ENCODE results near the gene HOXD4.
A peak's percentile ranks its signal among the peaks of the same experiment; 100 is the strongest.

HOXD4 gene

DNA sequence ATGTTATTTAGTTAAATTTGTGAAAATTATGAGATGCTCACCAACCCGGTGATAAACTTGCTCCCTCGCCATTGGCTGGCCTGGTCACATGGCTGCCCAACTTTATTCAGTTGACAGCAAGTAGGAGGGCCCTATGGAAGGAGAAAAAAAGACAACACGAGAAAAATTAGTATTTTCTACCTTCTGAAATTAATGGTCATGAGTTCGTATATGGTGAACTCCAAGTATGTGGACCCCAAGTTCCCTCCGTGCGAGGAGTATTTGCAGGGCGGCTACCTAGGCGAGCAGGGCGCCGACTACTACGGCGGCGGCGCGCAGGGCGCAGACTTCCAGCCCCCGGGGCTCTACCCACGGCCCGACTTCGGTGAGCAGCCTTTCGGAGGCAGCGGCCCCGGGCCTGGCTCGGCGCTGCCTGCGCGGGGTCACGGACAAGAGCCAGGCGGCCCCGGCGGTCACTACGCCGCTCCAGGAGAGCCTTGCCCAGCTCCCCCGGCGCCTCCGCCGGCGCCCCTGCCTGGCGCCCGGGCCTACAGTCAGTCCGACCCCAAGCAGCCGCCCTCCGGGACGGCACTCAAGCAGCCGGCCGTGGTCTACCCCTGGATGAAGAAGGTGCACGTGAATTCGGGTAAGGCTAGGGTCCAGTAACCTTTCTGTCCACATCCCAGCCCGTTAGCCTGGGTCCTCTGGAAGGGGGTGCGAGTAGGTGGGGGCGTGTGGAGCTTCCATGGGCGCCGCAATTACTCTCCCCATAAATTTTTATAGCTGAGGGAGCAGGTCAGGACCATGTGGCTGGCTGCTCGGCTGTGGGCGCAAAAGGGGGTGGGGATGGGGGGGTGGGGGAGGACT lies at the start of gene HOXD4:
Gene HOXD4, plus strand, starts transcription at position 109 of the 846 bp plus-strand sequence. Its CDS starts 84 bp downstream, at position 193.
- no peak for DNase-seq

DNA sequence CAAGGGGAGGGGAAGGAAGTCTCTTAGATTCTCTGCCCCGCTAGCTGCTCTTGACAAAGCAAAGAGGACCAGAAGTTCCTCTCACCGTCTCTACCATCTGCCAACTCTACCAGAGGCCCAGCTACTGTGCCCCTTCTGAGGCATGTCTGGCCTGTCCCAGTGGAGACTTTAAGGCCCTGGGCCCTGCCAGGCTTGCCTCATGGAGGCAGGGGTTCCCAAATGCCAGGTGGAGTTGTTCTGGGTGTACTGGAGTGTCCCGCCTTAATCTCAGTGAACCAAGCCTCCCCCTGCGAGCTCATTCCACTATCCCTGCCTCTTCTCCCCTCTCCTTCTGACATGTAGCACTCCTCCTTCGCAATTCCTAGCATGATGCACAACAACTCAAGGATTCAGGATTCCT lies 49.5 kb upstream of the HOXD4 start:
- no peak for DNase-seq

DNA sequence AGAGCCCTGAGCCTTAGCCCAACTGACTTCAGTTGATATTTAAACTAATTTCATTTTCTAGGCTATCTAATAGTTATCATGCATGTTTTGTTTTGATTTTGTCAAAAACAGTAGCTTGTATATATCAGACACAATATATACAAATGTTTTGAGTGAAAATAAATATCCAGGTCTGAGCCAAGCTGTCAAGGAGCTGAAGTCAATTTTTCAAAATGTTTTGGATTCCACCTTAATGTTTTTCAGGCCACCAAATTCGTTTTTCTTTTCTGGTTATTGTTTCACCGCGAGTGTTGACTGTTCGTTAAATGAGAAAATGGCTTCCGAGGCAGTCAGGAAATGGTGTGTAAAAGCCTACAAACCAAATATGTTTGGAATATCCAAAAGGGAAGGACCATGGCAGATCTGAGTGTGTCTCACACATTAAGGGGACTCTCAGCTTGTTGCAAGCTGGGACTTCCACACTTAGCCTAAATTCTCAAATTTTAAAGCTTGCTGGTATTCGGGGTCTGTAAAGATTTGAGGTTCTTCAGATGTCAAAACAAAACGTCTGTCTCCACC lies 49.0 kb upstream of the HOXD4 start:
- DNase-seq, result no peak

DNA sequence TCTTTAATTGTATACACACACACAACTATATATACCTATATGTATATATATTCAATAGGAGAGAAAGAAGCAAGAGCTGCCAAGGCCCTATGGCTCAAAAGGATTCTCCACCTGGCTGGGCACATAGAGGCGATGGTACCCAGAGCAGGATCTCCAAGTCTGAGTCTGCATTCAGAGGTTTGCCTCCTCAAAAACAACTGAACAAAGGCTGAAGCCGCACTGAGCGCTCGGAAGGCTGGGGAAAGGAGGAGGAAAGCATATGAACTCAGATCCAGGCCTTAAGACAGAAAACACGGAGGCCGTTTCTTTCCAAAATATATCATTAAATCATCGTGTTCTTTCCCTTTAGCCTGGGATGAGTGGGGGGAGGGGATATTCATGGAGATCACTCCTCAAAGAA lies 48.2 kb upstream of the HOXD4 start:
- no peak for DNase-seq

DNA sequence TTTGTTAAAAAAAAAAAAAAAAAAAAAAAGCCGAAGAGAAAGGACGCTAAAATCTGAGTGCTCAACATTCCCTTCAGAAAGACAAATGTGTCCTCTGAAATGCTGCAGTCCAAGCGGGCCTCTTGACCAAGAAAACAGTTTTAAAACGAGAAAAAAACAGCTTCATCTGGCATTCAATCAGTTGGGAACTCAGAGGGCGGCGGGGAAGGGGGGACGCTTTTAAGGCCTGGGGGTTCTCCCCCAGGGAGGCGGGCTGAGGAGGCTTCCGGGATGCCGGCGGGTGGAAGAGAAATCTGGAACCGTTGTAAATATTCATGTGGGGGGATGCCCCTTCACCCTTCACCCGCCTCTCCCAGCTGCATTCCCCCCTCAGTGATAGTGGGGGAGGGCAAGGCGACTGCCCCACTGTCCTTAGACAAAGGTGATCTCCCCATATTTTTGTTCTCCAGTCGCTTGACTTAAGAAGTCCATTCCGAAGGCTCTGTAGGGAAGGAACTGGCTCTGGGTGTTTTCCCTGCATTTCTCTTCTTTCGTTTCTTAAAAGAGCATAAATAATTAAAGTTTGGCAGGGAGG lies 47.5 kb upstream of the HOXD4 start:
- DNase-seq, result no peak

DNA sequence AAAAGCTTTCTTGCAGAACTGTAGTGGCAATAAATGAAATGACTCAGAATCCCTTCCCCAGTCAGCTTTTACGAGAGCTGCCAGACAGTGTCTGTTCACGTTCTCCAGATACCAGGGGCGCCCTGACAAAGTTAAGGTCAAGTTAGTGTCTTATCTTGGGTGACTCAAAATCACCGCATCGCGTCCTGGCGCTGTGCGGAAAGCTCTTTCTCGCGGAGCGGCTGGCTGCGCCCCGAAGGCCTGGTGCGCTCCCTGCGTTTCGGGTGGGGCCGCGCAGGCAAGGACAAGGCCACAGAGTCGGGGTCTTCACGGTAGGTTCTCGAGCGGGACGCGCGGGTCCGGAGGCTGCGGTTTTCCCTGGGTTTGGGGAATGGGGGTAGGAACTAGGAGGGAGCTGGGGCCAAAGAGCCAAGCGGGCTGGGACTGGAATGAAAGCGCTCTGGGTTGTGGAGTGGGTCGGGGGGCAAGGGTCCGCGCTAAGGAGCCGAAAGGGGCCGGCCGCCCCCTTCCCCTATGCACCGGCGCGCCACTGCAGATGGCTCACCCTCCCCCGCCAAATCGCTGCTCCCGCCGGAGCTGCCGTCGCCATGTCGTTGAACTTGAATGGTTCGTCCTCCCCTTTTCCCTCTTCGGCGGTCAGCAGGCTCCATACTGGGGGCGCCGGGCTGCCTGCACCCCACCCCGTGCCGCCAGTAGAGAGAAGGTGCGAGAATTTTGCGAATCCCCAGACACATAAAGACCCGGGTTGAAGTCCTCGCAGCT lies 46.9 kb upstream of the HOXD4 start:
- DNase-seq, result no peak

DNA sequence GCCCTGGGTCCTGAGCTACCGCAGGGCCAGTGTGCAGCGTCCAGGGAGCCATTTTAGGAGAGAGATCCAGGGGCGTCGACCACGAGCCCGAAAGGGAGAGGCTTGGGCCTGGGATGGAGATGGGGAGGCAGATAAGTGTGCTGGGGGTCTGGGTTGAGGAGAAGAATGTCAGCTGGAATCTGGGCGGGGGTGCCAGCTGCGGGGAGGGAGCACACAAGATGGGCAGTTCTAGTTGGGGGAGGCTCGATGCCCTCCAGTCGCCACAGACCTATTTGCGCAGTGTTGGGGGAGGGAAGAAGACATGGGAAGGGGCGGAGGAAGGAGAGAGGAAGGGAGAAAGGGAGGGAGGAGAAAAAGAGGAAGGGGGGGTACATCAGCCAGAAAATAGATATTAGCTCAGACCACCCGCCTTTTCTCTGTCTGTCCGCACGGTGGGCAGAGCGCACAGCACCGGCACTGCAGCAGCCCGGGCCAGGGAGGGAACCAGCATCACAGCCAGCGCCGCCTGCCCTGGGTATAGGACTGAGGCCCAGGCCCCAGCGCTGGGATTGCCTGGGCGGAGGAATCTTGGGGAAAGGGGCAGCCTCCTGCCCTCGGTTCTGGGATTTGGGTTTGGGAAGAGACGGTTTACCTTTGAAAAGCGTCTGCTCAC lies 46.1 kb upstream of the HOXD4 start:
- DNase-seq, result no peak

DNA sequence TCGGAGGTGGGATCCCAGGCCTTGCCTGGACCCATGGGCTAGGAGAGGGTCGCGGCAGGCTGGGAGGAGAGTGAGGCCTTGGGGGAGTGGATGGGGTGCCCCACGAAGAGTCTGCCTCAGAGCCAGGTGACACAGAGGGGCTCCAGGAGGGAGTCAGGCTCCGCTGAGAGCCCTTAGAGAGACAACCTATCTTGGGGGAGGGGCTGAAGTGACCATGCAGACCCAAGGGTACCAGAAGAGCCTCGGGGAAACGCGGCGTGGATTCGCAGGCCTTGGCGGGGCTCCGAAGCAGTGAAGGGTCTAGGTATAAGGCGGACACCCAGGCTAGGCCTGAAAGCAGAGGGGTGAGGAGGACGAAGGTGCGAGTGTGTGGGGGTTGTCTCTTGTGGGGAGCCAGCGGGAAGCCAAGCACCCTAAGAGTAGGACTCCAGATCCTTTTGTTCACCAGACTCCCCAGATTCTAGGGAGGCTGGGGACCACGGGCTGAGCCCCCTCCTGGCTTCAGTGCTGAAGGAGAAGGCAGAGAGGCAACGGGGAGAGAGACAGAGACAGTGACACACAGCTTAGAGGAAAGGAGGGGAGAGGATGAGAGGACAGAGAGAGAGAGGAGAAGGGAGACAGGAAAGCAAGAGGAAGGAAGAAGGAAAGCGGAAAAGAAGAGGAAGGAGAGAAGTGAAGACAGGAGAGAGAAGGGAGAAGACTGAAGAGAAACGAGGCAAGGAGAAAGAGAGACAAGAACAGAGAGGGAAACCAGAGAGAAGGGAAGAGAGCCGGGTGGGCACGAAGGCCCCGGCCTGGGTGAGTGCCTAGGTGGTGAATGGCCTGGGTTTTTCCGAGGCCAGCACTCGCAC lies 45.4 kb upstream of the HOXD4 start:
- no peak for DNase-seq

DNA sequence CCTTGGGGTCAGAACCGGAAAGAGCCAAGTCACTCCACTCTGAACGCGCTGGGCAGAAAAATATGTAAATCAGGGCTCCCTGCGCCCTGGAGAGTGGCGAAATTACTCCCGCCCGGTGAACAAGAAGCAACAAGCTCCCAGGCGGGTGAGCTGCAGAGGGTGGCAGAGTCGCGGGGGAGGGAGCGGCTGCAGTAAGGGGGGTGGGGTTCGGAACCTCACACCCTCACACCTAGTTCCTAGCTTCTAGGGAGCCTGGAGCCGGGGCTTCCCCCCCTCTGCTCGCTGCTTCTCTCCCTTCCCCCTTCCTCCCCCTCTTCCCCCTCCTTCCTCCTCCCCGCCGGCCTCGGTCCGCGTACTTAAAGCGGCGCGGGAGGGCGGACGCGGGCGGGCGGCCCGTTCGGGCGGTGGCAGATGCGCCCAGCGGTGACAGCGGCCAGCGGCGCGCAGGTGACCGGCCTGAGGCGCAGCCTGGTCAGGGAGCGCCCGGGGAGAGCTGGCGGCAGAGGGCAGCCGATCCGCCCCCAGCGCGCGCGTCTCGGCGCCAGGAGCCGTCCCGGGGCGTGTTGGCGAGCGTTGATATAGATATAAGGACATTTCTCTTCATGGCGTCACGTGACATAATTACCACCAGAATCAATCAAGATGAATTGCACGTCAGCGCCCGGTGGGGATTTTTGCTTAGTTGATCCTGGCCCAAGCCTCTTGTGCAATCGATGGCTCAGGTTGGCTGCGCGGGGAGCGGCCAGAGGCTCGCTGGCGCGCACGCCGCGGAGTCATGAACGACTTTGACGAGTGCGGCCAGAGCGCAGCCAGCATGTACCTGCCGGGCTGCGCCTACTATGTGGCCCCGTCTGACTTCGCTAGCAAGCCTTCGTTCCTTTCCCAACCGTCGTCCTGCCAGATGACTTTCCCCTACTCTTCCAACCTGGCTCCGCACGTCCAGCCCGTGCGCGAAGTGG lies 44.5 kb upstream of the HOXD4 start, which contains the start of gene HOXD11:
Gene HOXD11, plus strand, starts transcription at position 700 of the 959 bp plus-strand sequence. Its CDS starts 76 bp downstream, at position 776.
- DNase-seq, result peak; percentile 70

DNA sequence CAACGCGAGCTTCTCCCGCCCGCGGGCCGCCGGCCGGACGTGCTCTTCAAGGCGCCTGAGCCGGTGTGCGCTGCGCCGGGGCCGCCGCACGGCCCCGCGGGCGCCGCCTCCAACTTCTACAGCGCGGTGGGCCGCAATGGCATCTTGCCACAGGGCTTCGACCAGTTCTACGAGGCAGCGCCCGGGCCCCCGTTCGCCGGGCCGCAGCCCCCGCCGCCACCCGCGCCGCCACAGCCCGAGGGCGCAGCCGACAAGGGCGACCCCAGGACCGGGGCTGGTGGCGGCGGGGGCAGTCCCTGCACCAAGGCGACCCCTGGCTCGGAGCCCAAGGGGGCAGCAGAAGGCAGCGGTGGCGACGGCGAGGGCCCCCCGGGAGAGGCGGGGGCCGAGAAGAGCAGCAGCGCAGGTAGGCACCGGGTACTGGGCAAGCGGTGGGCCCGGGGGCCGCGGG lies 43.6 kb upstream of the HOXD4 start:
- no peak for DNase-seq

DNA sequence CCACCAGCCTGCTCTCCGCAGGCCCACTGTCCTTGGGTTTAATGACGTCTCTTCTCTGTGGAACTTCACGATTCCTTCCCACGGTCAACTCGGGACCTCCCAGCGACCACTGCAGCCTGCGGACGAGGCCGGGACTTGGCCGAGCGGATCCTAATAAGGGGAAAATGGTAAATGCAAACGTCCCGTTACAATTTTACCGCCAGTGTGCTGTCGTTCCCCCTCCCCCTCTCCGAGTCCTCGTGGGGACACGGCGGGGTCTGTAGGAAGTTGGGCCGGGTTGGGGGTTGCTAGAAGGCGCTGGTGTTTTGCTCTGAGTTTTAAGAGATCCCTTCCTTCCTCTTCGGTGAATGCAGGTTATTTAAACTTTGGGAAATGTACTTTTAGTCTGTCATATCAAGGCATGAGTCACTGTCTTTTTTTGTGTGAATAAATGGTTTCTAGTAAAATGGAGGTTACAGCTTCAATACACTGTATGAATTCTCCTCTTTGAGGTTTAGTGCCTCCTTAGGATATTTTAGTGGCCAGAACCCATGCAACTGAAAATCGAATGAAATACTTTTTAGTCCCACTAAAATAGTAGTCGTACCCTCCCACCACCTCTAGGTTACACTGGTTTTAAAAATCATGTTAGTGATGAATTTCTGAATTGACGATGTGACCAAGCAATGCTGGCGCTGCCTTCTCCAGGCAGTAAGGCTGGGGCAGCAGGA lies 42.0 kb upstream of the HOXD4 start:
- DNase-seq, result no peak

DNA sequence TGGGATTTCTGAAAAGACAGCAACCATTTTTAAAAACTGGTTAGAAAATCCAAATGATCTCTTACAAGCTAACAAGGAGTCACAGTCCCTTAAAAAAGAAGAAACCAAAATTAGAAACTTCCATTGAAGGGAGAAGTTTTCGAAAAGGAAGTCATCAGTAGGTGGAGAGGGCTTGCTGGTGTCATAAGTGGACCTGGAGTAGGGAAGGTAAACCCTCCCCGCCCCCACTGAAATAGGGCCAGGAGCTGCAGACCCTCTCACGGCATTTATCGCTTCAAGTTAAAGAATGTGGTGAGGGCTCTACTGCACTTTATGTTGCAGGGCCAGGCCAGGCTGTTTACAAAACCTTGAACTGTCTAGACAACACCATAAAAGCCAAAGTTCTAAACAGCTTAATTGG lies 41.4 kb upstream of the HOXD4 start:
- DNase-seq, result no peak

DNA sequence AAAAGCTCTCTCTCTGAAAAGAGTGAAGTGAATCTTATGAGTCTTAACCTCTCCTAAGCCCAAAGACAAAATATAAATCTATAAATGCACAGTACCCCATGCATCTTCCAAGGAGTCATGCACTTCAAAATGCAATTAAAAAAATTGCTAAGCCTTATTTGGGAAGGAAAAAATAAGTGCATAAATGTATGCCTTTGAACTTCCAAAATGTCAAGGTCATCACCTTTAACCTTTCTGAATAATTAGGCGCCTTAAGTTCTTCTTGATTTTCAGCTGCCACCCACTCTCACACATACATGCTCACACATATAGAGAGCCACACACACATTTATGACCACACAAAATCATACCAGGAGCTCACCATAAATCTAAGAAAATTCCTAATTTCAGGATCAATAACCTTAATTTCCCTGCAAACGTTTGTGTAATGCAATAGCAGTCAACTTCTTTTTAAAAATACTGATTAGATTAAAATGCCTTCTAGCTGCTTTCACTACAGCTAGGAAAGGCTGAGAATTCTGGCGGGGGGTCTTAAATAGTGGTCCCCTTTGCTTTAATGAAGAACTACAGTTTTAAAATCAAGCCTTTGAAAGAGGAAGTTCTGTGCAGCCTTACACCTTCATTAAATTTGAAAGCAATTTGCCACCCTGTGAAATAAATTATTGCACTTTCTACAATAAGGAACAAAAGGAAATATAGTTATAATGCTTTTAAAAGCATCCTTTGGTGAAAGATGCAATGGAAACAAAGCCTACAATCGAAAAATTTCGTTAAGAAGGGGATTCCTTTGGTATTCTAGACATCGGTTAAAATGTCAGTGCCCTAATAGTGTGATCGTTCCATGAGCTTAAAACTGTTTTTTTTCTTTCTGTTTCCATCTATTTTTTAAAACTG lies 40.7 kb upstream of the HOXD4 start:
- DNase-seq, result no peak

DNA sequence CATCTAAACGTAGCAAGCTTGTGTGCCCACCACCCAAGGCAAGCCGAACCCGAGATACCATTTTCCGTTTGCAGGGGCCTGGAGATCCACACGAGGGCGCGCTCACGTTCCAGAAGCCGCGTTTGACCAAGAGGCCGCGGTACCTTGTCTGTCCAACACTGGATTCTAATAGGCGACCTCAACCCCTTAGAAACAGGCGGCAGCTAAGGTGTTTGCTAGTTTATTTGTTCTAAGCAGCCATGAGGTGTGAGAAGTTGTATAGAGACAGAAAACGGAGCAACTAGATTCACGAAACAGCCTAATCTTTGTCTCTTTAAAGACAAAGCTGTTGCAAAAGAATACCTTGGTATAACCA lies 40.1 kb upstream of the HOXD4 start:
- DNase-seq, result peak; percentile 60

DNA sequence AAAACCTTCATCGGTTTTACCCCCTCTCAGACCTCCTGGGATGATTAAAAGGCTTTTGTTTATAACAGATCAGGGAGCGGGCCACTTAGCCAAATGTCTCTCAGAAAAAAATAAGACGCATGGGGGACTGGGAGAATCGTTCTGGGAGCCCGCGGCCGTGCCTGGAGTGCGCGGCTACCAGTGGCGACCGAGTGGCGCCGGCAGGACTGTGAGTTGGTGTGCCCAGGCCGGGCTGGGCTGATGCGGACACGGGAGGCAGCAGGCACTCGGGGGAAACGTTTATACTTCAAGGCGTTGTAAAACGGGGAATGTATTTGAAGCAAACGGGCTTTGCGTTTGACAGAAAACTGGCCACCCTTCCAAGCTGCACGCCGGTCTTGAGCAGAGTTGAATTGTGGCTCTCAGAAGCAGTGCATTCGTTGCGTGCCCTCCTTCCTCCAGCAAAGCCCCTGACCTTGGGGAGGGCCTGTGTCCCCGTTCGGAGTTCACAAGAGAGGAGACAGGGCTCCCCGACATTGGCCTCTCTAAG lies 39.4 kb upstream of the HOXD4 start:
- no peak for DNase-seq

DNA sequence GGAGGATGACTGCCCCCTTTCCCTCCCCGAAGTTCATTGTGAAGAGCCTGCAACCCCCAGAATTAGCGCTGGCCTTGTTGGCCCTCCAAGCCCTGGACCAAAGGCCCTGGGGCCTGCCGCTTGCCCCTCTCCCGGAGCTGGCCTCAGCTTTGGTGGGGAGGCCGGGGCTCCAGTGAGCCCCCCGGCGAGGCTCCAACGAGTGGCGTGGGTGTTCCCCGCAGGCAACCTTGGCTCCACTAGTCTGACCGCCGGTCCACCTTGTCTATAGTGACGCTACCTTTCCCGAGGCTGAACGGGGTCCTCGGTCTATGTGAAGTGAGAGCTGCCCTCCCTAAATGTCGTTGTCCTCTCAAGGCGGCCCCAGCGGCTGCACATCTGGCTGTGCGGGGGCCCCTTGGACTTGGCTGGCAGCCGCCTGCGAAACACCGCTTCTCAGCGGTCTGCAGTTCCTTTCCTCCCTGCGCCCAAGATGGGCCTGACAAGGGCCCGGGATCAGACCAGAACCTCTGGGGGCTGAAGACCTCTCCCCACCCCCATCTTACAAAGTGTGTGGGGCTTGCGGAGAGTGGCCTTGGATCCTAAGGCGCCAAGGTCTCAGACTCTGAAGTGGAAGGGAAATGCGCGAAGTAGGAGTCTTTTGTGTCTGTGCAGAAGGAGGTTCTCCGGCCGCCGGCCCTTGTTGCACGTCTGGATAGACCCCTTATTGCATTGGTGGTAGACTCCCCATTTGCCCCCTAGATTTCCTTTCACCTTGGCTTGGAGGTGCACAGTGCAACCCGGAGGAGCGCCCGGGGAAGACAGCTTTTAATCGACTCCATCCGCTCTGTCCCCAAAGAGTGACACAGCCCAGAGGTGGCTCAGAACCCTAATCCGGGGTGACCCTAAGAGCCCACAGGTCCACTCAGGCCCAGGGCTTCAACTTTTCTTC lies 38.7 kb upstream of the HOXD4 start:
- DNase-seq, result no peak

DNA sequence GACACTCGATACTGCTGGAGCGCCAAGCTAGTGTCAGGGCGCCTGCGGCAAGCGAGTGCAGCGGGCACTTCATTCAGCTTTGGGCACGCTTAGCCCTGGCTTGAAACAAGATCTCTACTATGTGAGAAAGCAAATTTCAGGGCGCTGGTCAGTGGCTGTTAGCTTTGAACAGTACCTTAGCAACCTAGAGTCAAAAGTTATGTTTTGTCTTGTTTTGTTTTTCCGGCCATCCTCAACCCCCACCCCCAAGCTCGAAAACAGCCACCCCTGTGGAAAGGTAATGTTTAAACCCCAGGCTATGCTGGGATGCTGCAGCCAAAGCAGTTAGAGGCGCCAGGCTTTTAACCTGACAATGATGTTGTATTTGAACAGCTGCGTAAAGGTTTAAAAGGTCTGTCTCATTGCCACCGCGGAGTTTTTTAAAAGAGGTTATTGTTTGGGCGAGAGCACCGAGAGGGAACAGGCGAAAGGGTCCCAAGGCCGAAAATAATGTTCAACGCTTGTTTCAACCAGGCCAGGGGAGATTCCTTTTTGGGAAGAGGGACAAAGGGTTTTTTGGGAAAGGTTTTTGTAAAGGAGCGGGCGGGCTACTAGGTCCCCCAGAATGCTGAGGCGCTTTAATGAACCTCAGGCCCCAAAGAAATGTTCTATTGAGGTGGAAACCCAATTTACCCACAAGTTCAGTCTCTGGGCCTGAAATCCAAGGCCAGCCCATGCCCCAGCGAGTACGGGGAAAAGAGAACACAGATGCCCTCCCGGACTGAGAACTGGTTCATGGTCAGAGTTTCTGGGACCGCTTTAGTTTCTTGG lies 37.0 kb upstream of the HOXD4 start:
- peak; percentile 62 for DNase-seq

Data from NCI-H510A (cell line).